Muscle layer of duodenum (tissue), 2 donors: ENCODE measurements around the gene MAN1C1.

ENCODE experiments used
- H3K27ac ChIP-seq: one replicate; pipeline ENCODE4 v1.7.0; 2013; ENCODE audit warnings: mild to moderate bottlenecking, low read length
- H3K27me3 ChIP-seq: one replicate; pipeline ENCODE4 v1.7.0; 2013; ENCODE audit warnings: low read depth, mild to moderate bottlenecking, control low read depth, low read length
- H3K36me3 ChIP-seq, 2 donors: one replicate each; pipeline ENCODE4 v1.7.0; 2013; ENCODE audit warnings: low read length in 2 of 2, control low read depth in 1 of 2, mild to moderate bottlenecking in 1 of 2; ENCODE audit not compliant: insufficient read depth in 2 of 2, control insufficient read depth in 1 of 2
- H3K4me1 ChIP-seq, 2 donors: one replicate each; pipeline ENCODE4 v1.7.0; 2013; ENCODE audit warnings: low read length in 2 of 2, mild to moderate bottlenecking in 2 of 2, control low read depth in 1 of 2, moderate library complexity in 1 of 2; ENCODE audit not compliant: insufficient read depth in 2 of 2, control insufficient read depth in 1 of 2
- H3K4me3 ChIP-seq, 2 donors: one replicate each; pipeline ENCODE4 v1.7.0; 2013; ENCODE audit warnings: low read length in 2 of 2, low read depth in 1 of 2, mild to moderate bottlenecking in 1 of 2
- H3K9me3 ChIP-seq, 2 donors: one replicate each; pipeline ENCODE4 v1.7.0; 2013; ENCODE audit warnings: low read length in 2 of 2, control low read depth in 1 of 2, mild to moderate bottlenecking in 1 of 2; ENCODE audit not compliant: control insufficient read depth in 1 of 2
- donor health status: healthy.

MAN1C1 gene

DNA sequence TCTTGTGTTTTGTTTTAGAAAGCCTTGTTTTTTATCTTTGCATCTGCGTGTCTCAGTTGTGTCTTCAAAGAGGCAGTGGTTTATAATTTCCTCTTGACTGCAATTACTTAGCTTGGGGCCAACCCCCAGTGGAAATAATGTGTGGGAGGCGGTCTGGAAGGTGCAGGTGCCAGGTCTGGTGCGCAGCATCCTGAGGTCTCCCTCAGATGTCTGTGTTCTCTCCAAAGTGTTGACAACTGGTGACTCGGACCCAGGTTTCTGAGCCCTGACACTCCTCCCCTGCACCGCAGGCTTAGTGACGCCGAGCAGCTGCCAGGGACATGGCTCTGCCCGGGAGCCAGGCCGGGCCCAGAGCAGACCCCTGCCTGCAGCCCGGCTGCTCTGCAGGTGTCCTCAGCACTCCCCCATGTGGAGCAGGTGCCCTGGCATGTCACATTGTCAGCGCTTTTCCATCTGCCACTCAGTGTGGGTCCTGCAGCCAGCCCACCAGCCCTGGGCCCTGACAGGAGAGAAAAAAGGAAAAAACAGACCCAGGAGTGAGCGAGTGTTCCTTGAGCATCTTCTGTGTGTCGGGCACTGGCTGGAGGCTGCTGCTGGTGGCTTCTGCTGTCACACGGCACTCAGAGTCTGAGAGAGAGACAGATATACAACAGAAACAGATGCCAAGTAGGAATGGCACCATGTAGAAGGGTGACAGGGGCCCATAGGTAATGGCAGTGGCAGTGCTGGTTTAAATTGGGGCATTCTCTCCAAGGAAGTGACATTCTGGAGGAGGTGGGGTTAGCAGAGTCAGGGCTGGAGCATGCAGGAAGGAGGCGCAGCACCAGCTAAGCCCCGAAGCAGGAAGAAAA, 158.6 kb downstream of the MAN1C1 start:
- Histone ChIP-seq H3K9me3 (no peaks in the 10 kb centered on the region), H3K27me3 (no peaks in the 10 kb centered on the region), H3K4me1 (peaks cover 4 to 47% of the 10 kb centered on the region in 2 donors), H3K4me3 (no peak overlapping the region), H3K27ac (no peak overlapping the region), H3K36me3 (peaks cover 8 to 12% of the 10 kb centered on the region in 2 donors)

DNA sequence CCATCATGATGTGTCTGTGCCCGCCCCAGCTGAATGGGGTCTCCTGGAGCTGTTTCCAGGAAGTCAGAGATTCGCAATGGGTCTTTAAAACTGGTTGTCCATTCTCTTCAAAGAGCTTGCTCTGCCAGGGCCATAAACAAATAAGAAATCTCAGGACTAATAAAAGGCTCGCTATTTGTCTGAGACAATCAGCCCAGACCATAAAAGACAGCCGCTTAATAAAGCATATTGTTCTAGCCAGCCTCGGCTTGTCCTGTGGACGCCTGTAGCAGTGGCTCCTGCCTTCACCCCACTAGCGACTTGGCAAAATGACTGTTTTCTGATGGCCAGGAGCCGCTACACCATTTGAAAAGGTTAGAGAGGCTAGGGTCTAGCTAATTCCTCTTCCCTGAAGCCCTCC, 162.8 kb downstream of the MAN1C1 start:
- H3K36me3 ChIP-seq: peaks cover 5 to 7% of the 10 kb centered on the region in 2 donors
- no peak overlapping the region for H3K4me3 ChIP-seq
- no peak overlapping the region for H3K27ac ChIP-seq
- H3K4me1 ChIP-seq: peaks cover 0 to 26% of the 10 kb centered on the region in 2 donors
- no peaks in the 10 kb centered on the region for H3K9me3 ChIP-seq
- no peaks in the 10 kb centered on the region for H3K27me3 ChIP-seq

DNA sequence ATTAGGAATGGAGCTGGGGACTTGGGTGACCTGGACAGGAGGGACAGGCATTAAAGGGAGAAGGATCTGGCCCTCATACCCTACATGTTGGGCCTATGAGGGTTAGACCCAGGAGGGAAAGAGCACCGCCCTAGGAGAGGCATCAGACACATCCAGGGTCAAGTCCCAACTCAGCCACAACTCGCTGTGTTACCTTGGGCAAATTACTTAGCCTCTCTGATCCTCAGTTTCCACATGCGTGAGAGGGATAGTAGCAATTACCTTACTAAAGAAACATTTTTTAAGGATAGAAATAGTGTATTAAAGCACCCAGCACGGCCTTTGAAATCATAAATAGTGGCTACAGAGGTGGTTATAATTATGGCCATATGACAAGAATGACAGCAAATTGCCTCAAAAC, 163.3 kb downstream of the MAN1C1 start:
- H3K9me3 ChIP-seq: no peaks in the 10 kb centered on the region
- peaks cover 5 to 7% of the 10 kb centered on the region in 2 donors for H3K36me3 ChIP-seq
- no peaks in the 10 kb centered on the region for H3K27me3 ChIP-seq
- H3K4me1 ChIP-seq: peaks cover 0 to 26% of the 10 kb centered on the region in 2 donors
- H3K27ac ChIP-seq: no peak overlapping the region
- no peak overlapping the region for H3K4me3 ChIP-seq

- H3K4me1 ChIP-seq: peaks cover 0 to 22% of the 10 kb centered on the region in 2 donors
- H3K4me3 ChIP-seq: no peak overlapping the region
- no peaks in the 10 kb centered on the region for H3K9me3 ChIP-seq
- H3K27ac ChIP-seq: no peak overlapping the region
- H3K27me3 ChIP-seq: no peaks in the 10 kb centered on the region
- peaks cover 5 to 7% of the 10 kb centered on the region in 2 donors for H3K36me3 ChIP-seq
Measured at GRCh38 chr1:25780318-25781129, 163.9 kb downstream of the MAN1C1 start.

DNA sequence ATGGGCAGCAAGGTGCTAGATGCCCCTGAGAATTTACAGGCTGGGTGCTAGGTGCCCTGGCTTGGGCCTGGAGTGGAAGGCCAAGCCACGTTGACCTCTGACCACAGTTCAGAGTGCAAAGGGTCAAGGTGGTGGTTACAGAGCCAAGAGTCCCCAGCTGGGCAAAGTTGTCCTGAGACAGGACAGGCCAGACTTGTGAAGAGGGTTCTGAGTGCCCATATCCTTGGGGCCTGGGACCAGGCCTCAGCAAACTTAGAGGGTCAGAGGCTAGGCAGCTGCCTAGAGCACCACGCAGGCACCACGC, 164.5 kb downstream of the MAN1C1 start:
- no peak overlapping the region for H3K27ac ChIP-seq

GRCh38 chr1:25782608-25783201, 166.1 kb downstream of the MAN1C1 start:
- H3K27ac ChIP-seq: no peak overlapping the region
- H3K36me3 ChIP-seq: peaks cover 4 to 5% of the 10 kb centered on the region in 2 donors
- H3K9me3 ChIP-seq: no peaks in the 10 kb centered on the region
- H3K4me1 ChIP-seq: peaks cover 11 to 39% of the 10 kb centered on the region in 2 donors
- H3K4me3 ChIP-seq: no peak overlapping the region
- no peaks in the 10 kb centered on the region for H3K27me3 ChIP-seq

More for the DNA sequence above, 164.5 kb downstream of the MAN1C1 start:
- H3K36me3 ChIP-seq: peaks cover 5 to 7% of the 10 kb centered on the region in 2 donors
- no peaks in the 10 kb centered on the region for H3K9me3 ChIP-seq
- H3K27me3 ChIP-seq: no peaks in the 10 kb centered on the region
- no peak overlapping the region for H3K4me3 ChIP-seq
- H3K4me1 ChIP-seq: peaks cover 0 to 24% of the 10 kb centered on the region in 2 donors

DNA sequence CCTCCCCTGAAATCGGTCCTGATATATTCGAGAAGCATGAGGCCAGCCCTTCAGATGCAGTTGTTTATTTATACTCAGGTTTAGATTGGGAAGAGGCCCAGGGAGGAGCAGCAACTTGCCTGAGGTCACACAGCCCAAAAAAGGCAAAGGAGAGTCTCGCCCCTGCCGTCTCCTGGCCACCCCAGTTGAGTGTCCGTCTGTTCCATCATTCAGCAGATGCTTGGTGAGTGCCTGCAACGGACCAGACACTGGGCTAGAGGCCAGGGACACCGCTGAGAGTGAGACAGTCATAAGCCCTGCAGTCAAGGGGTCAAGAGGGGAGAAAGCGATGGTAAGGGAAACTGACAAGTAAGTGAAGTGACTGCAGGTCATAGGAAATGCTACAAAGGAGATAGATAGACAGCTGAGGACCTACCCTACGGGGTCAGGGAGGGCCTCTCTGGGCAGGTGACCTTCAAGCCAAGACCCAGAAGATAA, 168.0 kb downstream of the MAN1C1 start:
- Histone ChIP-seq H3K4me1 (peaks cover 11 to 39% of the 10 kb centered on the region in 2 donors), H3K36me3 (no peaks in the 10 kb centered on the region), H3K9me3 (no peaks in the 10 kb centered on the region), H3K27ac (no peak overlapping the region), H3K4me3 (no peak overlapping the region), H3K27me3 (no peaks in the 10 kb centered on the region)

DNA sequence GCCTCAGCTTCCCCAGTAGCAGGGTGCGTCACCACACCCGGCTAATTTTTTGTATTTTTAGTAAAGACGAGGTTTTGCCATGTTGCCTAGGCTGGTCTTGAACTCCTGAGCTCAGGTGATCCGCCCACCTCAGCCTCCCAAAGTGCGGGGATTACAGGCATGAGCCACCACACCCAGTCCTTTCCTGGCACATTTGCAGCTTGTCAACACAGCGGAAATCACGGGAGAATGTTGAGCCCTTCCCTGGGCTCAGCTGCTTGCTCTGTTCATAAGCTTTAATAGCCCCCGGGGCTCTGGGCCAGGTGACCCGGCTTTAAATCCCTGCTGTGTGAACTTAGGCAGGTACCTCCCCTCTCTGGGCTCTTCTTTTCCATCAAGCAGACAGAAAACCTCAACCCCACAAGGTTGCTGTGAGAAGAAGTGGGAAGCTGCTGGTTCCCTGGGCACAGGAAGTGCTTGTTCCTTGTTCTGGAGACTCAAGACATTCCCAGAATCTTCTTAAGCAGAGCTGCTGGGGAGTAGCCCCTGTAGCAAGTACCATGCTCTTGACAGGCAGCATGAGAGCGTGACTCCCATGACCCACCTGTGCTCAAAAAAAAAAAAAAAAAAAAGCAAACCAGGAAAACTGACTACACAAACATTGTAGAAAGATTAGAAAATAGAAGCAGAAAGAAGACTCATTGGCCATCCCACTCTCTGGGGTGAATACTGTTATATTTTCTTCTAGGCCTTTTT, 168.9 kb downstream of the MAN1C1 start:
- Histone ChIP-seq H3K4me3 (no peak overlapping the region), H3K27me3 (no peaks in the 10 kb centered on the region), H3K4me1 (peaks cover 11 to 31% of the 10 kb centered on the region in 2 donors), H3K36me3 (no peaks in the 10 kb centered on the region), H3K27ac (no peak overlapping the region), H3K9me3 (no peaks in the 10 kb centered on the region)

GRCh38 chr1:25786887-25787759, 170.5 kb downstream of the MAN1C1 start:
- Histone ChIP-seq H3K27ac (no peak overlapping the region), H3K4me3 (no peak overlapping the region), H3K9me3 (no peaks in the 10 kb centered on the region), H3K36me3 (no peaks in the 10 kb centered on the region), H3K27me3 (no peaks in the 10 kb centered on the region), H3K4me1 (peaks cover 11 to 28% of the 10 kb centered on the region in 2 donors)

- no peak overlapping the region for H3K27ac ChIP-seq
Measured at GRCh38 chr1:25787760-25788166, 171.2 kb downstream of the MAN1C1 start.

More at GRCh38 chr1:25787760-25788166, 171.2 kb downstream of the MAN1C1 start:
- Histone ChIP-seq H3K27me3 (no peaks in the 10 kb centered on the region), H3K4me1 (peaks cover 11 to 28% of the 10 kb centered on the region in 2 donors), H3K36me3 (no peaks in the 10 kb centered on the region), H3K4me3 (no peak overlapping the region), H3K9me3 (no peaks in the 10 kb centered on the region)
